WTC11 (cell line): ENCODE data around the gene DTX3L. TPM values are rescaled to one million over a fixed set of nuclear protein-coding genes. Genes with fewer than 3 reads are reported as not detected.

Source experiments
- ATAC-seq: fragments of 200-7000 bp; cut with Tn5 transposase; 2 replicates; pipeline ENCODE4 v1.10.0; 2021; ENCODE audit warnings: mild to moderate bottlenecking, moderate library complexity
- CTCF ChIA-PET: fragments of 300-600 bp; sonication (Branson Sonifier 250); formaldehyde crosslinking; loops from one replicate; lab custom pipeline; 2021; ENCODE audit warnings: antibody characterized with exemption; lab: Charles Lee
- POLR2A ChIA-PET: fragments of 350-600 bp; sonication (Branson Sonifier 250); formaldehyde crosslinking; loops from one replicate; lab custom pipeline; 2021; ENCODE audit warnings: antibody characterized with exemption; lab: Charles Lee
- DNase-seq: peaks from one replicate; pipeline ENCODE4 v3.0.0; 2021; ENCODE audit warnings: low spot score
- H3K27ac Mint-ChIP-seq: 2 replicates; pipeline ENCODE4 v1.8.0; 2021; ENCODE audit warnings: mixed read lengths
- H3K27me3 Mint-ChIP-seq: 2 replicates; pipeline ENCODE4 v1.8.0; 2021; ENCODE audit warnings: low read depth, mild to moderate bottlenecking, moderate library complexity, mixed read lengths
- H3K36me3 Mint-ChIP-seq: 2 replicates; pipeline ENCODE4 v1.8.0; 2021; ENCODE audit warnings: mixed read lengths
- H3K4me1 Mint-ChIP-seq: 2 replicates; pipeline ENCODE4 v1.8.0; 2022; ENCODE audit warnings: mixed read lengths
- H3K4me3 Mint-ChIP-seq: 2 replicates; pipeline ENCODE4 v1.8.0; 2021; ENCODE audit warnings: mild to moderate bottlenecking, moderate library complexity, mixed read lengths
- H3K9me3 Mint-ChIP-seq: 2 replicates; pipeline ENCODE4 v1.8.0; 2021; ENCODE audit warnings: mixed read lengths
- CBFB ChIP-seq: sonication (generic); formaldehyde crosslinking; IDR thresholded peaks from 2 replicates; pipeline ENCODE4 v1.8.1; 2022; ENCODE audit warnings: mild to moderate bottlenecking, low read depth, missing genetic modification reagents
- E2F1 ChIP-seq: sonication (generic); formaldehyde crosslinking; IDR thresholded peaks from 2 replicates; pipeline ENCODE4 v1.8.0; 2022; ENCODE audit warnings: mild to moderate bottlenecking, missing genetic modification reagents
- E2F4 ChIP-seq: sonication (generic); formaldehyde crosslinking; IDR thresholded peaks from 2 replicates; pipeline ENCODE4 v1.8.1; 2022; ENCODE audit warnings: low read depth, mild to moderate bottlenecking, moderate library complexity, missing genetic modification reagents, borderline replicate concordance
- ELF4 ChIP-seq: sonication (generic); formaldehyde crosslinking; IDR thresholded peaks from 2 replicates; pipeline ENCODE4 v1.8.1; 2022; ENCODE audit warnings: low read depth, mild to moderate bottlenecking, moderate library complexity, missing genetic modification reagents
- FOXK1 ChIP-seq: sonication (generic); formaldehyde crosslinking; IDR thresholded peaks from 2 replicates; pipeline ENCODE4 v1.8.0; 2022; ENCODE audit warnings: mild to moderate bottlenecking, moderate library complexity, missing genetic modification reagents
- GRHL2 ChIP-seq: fragments of 250-450 bp; sonication (Bioruptor Pico); IDR thresholded peaks from 2 replicates; pipeline ENCODE4 v1.8.0; 2022; ENCODE audit warnings: mild to moderate bottlenecking, moderate library complexity; ENCODE audit not compliant: insufficient replicate concordance, severe bottlenecking
- JUN ChIP-seq: sonication (generic); formaldehyde crosslinking; IDR thresholded peaks from 2 replicates; pipeline ENCODE4 v1.8.0; 2023; ENCODE audit warnings: mild to moderate bottlenecking, missing genetic modification reagents
- MAX ChIP-seq: sonication (generic); formaldehyde crosslinking; IDR thresholded peaks from 2 replicates; pipeline ENCODE4 v1.8.0; 2022; ENCODE audit warnings: mild to moderate bottlenecking, missing genetic modification reagents
- NFYB ChIP-seq: sonication (generic); formaldehyde crosslinking; conservative IDR thresholded peaks from 2 replicates; pipeline ENCODE4 v1.8.0; 2022; ENCODE audit warnings: low read depth, missing genetic modification reagents
- OVOL2 ChIP-seq: fragments of 250-450 bp; sonication (Bioruptor Pico); IDR thresholded peaks from 2 replicates; pipeline ENCODE4 v1.9.0; 2021; ENCODE audit warnings: mild to moderate bottlenecking, borderline replicate concordance
- RELA ChIP-seq: sonication (generic); formaldehyde crosslinking; IDR thresholded peaks from 2 replicates; pipeline ENCODE4 v1.8.1; 2022; ENCODE audit warnings: missing genetic modification reagents, mild to moderate bottlenecking, borderline replicate concordance
- RORB ChIP-seq: fragments of 250-450 bp; sonication (Bioruptor Pico); IDR thresholded peaks from 2 replicates; pipeline ENCODE4 v1.9.0; 2021; ENCODE audit warnings: mild to moderate bottlenecking
- SOX15 ChIP-seq: fragments of 250-450 bp; sonication (Bioruptor Pico); IDR thresholded peaks from 2 replicates; pipeline ENCODE4 v1.9.0; 2021; ENCODE audit warnings: mild to moderate bottlenecking
- STAT6 ChIP-seq: sonication (generic); formaldehyde crosslinking; conservative IDR thresholded peaks from 2 replicates; pipeline ENCODE4 v1.8.1; 2023; ENCODE audit warnings: mild to moderate bottlenecking, low read depth, missing genetic modification reagents, moderate library complexity
- TEAD4 ChIP-seq: sonication (generic); formaldehyde crosslinking; IDR thresholded peaks from 2 replicates; pipeline ENCODE4 v1.8.0; 2022; ENCODE audit warnings: mild to moderate bottlenecking, missing genetic modification reagents
- ZNF263 ChIP-seq: sonication (generic); formaldehyde crosslinking; IDR thresholded peaks from 2 replicates; pipeline ENCODE4 v1.8.1; 2022; ENCODE audit warnings: low read depth, mild to moderate bottlenecking, moderate library complexity, missing genetic modification reagents
- ZNF532 ChIP-seq: fragments of 250-450 bp; sonication (Bioruptor Pico); IDR thresholded peaks from 2 replicates; pipeline ENCODE4 v1.9.0; 2021; ENCODE audit warnings: mild to moderate bottlenecking, borderline replicate concordance
- total RNA-seq: library from RNA; stranded (reverse); gene quantifications from 3 replicates; pipeline ENCODE4 v1.2.3, GENCODE V29; 2021

DTX3L gene
- total RNA-seq, 1 experiment from 2014 or later: 4.6 TPM

- no peak for TF ChIP-seq NFYB (CRISPR knock-in tag)
- no peak for TF ChIP-seq RORB (CRISPR knock-in tag)
- TF ChIP-seq SOX15 (CRISPR knock-in tag): no peak
- no peak for TF ChIP-seq FOXK1 (CRISPR knock-in tag)
- no peak for TF ChIP-seq TEAD4 (CRISPR knock-in tag)
- no peak for TF ChIP-seq ELF4 (CRISPR knock-in tag)
- no peak for TF ChIP-seq JUN (CRISPR knock-in tag)
- TF ChIP-seq GRHL2 (CRISPR knock-in tag): no peak
- no peak for TF ChIP-seq MAX (CRISPR knock-in tag)
- TF ChIP-seq STAT6: no peak
- TF ChIP-seq, all 79 proteins: peak for 0
Measured at GRCh38 chr3:122609798-122610559, 45.8 kb downstream of the DTX3L start (continued).

- no peak for DNase-seq
- TF ChIP-seq OVOL2 (CRISPR knock-in tag): no peak
- TF ChIP-seq E2F1 (CRISPR knock-in tag): no peak
- TF ChIP-seq ZNF532: no peak
- TF ChIP-seq CBFB (CRISPR knock-in tag): no peak
- TF ChIP-seq STAT6: no peak
- no peak for TF ChIP-seq RELA (CRISPR knock-in tag)
- no peak for TF ChIP-seq ZNF263 (CRISPR knock-in tag)
- TF ChIP-seq E2F4: no peak
- H3K36me3 Mint-ChIP-seq: no peaks in the 10 kb centered on the region
- POLR2A ChIA-PET: no interaction called here
- CTCF ChIA-PET: no interaction called here
- no peaks in the 10 kb centered on the region for H3K27me3 Mint-ChIP-seq
- H3K27ac Mint-ChIP-seq: no peak overlapping the region
- no peaks in the 10 kb centered on the region for H3K9me3 Mint-ChIP-seq
- H3K4me1 Mint-ChIP-seq: peaks cover 10% of the 10 kb centered on the region
- no peak for ATAC-seq
- H3K4me3 Mint-ChIP-seq: no peak overlapping the region
Measured at GRCh38 chr3:122612696-122613095, 48.6 kb downstream of the DTX3L start.
